Activated CD8-positive, alpha-beta memory T cell treated with anti-CD3 and anti-CD28 coated beads, Interleukin-2, amount 50 U/mL, for 1 hour (primary cell): ENCODE results near the gene ZNF785.
"Not testable (repeated sequence)": the region's sequence is repeated elsewhere in the genome, so short reads cannot be mapped to it uniquely, and the experiment has no call there.

Experiments used
- DNase-seq: peaks from one replicate; pipeline ENCODE4 v3.0.0-alpha.2; 2020; ENCODE audit errors: extremely low read depth

ZNF785 gene

GRCh38 chr16:30539986-30540526 is 45.4 kb downstream of the ZNF785 start:
- not testable (repeated sequence) for DNase-seq

DNA sequence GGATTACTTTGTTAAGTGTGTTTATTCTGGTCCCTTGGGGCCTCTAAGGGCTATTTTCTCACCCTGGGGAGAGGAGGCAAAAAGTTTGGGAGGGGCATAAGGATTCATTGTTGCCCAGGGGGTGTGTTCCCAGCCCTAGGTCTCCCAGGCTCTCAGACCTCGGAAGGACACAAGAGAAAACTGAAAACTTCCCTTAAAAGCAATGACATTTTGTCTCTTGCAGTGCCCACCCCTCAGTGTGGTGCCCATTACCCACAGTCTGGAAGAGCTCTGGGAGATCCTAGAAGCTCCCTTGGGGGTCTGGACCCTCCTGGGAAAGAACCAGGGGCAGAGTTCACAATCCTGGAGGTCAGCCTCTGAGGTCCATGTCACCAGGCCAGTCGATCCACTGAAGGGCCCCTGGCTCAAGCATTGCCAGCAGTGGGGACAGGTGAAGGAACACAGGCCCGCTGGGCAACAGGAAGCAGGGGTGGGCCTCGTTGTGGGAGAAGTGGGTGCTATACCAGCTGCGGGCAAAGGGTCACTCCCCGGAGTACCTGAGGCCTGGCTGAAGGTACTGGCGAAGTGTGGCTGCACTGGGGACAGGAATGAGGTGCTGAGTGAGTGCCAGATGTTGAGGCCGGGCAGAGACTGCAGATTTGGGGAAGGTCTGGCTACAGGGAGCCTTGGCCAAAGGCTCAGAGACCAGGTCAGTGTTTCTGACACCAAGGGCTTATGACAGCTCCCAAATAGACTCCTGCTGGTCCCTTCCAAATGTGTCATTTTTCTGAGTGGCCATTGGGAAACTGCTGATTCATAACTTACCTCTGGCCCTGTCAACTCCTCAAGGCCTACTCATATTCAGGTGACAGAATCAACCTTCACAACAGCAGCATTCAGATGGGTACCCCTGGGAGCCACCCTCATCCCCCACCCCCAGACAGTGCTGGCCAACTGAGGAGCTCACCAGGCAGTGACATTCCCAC is 46.2 kb downstream of the ZNF785 start:
- no peak for DNase-seq

DNA sequence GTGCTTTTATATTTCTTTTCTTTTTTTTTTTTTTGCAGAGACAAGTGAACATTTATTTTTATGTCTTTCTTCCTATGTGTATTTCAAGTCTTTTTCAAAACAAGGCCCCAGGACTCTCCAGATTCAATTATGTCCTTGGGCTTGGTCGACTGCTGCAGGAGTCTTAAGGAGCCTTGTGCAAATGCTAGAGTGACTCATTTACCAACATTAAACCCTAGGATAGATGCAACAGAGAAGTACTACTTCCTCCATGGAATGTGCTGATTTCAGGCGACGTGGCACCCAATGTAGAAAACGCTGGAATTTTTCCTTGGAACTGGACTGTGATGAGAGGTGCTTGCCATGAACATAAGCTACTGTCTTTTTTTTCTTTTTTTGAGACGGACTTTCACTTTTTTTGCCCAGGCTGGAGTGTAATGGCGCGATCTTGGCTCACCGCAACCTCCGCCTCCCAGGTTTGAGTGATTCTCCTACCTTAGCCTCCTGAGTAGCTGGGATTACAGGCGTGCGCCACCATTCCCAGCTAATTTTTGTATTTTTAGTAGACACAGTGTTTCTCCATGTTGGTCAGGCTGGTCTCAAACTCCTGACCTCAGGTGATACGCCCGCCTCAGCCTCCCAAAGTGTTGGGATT is 49.0 kb downstream of the ZNF785 start:
- not testable (repeated sequence) for DNase-seq

GRCh38 chr16:30535777-30536190 is 49.7 kb downstream of the ZNF785 start:
- no peak for DNase-seq

DNA sequence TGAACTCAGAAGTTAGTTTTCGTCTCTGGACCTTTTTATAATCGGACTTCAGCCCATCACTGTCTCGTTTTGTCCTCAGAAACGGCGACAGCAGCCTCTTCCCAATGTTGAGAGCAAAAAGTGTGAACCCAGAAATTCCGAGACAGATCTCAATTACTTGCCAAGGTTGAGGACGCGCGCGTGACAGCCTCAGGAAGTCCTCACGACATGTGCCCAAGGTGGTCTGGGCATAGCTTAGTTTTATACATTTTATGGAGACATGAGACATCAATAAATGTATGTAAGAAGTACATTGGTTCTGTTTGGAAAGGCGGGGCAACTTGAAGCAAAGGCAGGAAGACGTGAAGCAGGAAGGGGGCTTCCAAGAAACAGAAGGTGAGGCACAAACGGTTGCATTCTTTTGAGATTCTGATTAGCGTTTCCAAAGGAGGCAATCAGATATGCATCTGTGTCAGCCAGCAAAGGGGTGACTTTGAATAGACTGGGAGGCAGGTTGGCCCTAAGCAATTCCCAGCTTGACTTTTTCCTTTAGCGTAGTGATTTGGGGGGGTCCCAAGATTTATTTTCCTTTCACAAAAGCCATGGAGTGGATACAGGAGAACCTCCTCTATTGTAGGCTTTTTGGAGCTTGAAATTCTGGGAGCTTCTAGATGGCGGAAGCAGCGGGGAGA is 50.3 kb downstream of the ZNF785 start:
- DNase-seq = no peak

GRCh38 chr16:30534368-30535105 is 51.0 kb downstream of the ZNF785 start, which contains the start of gene ZNF747:
Gene ZNF747, minus strand, starts transcription at chr16:30534858. Its CDS starts 179 bp downstream, at chr16:30534679.
- DNase-seq = peak; percentile 80

GRCh38 chr16:30533748-30534367 is 51.6 kb downstream of the ZNF785 start:
- no peak for DNase-seq

GRCh38 chr16:30533146-30533522 is 52.4 kb downstream of the ZNF785 start:
- no peak for DNase-seq

GRCh38 chr16:30532285-30533145 is 53.0 kb downstream of the ZNF785 start:
- no peak for DNase-seq
